Measurements from ENCODE around the gene FAIM2.

Gene FAIM2

GRCh38 chr12:49922349-49923034, 18.8 kb upstream of the FAIM2 start:
- no peak overlapping the region for H3K9ac ChIP-seq (ENCODE audit: low read depth, low read length)
- H3K9me3 ChIP-seq (ENCODE audit: control insufficient read depth, insufficient read depth, low read length), result no peaks in the 10 kb centered on the region
- H3K27me3 ChIP-seq (ENCODE audit: control insufficient read depth, insufficient read depth, low read length), result no peaks in the 10 kb centered on the region
- H3K4me1 ChIP-seq (ENCODE audit: control insufficient read depth, insufficient read depth, low read length), result no peaks in the 10 kb centered on the region
- H3K4me3 ChIP-seq (ENCODE audit: low read depth, low read length), result no peak overlapping the region
- H3K36me3 ChIP-seq (ENCODE audit: control insufficient read depth, insufficient read depth, low read length), result no peaks in the 10 kb centered on the region

- Histone ChIP-seq H3K9ac (ENCODE audit: low read depth, low read length) (no peak overlapping the region), H3K4me1 (ENCODE audit: control insufficient read depth, insufficient read depth, low read length) (no peaks in the 10 kb centered on the region), H3K27me3 (ENCODE audit: control insufficient read depth, insufficient read depth, low read length) (no peaks in the 10 kb centered on the region), H3K4me3 (ENCODE audit: low read depth, low read length) (no peak overlapping the region), H3K9me3 (ENCODE audit: control insufficient read depth, insufficient read depth, low read length) (no peaks in the 10 kb centered on the region), H3K36me3 (ENCODE audit: control insufficient read depth, insufficient read depth, low read length) (no peaks in the 10 kb centered on the region)
Measured at GRCh38 chr12:49921936-49922335, 18.2 kb upstream of the FAIM2 start.

GRCh38 chr12:49921299-49921698, 17.6 kb upstream of the FAIM2 start:
- H3K36me3 ChIP-seq (ENCODE audit: control insufficient read depth, insufficient read depth, low read length), result no peaks in the 10 kb centered on the region
- H3K4me1 ChIP-seq (ENCODE audit: control insufficient read depth, insufficient read depth, low read length), result no peaks in the 10 kb centered on the region
- no peaks in the 10 kb centered on the region for H3K9me3 ChIP-seq (ENCODE audit: control insufficient read depth, insufficient read depth, low read length)
- no peak overlapping the region for H3K4me3 ChIP-seq (ENCODE audit: low read depth, low read length)
- no peak overlapping the region for H3K9ac ChIP-seq (ENCODE audit: low read depth, low read length)
- H3K27me3 ChIP-seq (ENCODE audit: control insufficient read depth, insufficient read depth, low read length), result no peaks in the 10 kb centered on the region

GRCh38 chr12:49920915-49921286, 17.2 kb upstream of the FAIM2 start:
- Histone ChIP-seq H3K9ac (ENCODE audit: low read depth, low read length) (no peak overlapping the region), H3K27me3 (ENCODE audit: control insufficient read depth, insufficient read depth, low read length) (no peaks in the 10 kb centered on the region), H3K36me3 (ENCODE audit: control insufficient read depth, insufficient read depth, low read length) (no peaks in the 10 kb centered on the region), H3K4me1 (ENCODE audit: control insufficient read depth, insufficient read depth, low read length) (no peaks in the 10 kb centered on the region), H3K4me3 (ENCODE audit: low read depth, low read length) (no peak overlapping the region), H3K9me3 (ENCODE audit: control insufficient read depth, insufficient read depth, low read length) (no peaks in the 10 kb centered on the region)

- Histone ChIP-seq H3K9ac (ENCODE audit: low read depth, low read length) (no peak overlapping the region), H3K4me3 (ENCODE audit: low read depth, low read length) (no peak overlapping the region), H3K9me3 (ENCODE audit: control insufficient read depth, insufficient read depth, low read length) (no peaks in the 10 kb centered on the region), H3K36me3 (ENCODE audit: control insufficient read depth, insufficient read depth, low read length) (no peaks in the 10 kb centered on the region), H3K27me3 (ENCODE audit: control insufficient read depth, insufficient read depth, low read length) (no peaks in the 10 kb centered on the region), H3K4me1 (ENCODE audit: control insufficient read depth, insufficient read depth, low read length) (no peaks in the 10 kb centered on the region)
Measured at GRCh38 chr12:49920241-49920914, 16.7 kb upstream of the FAIM2 start.

GRCh38 chr12:49917788-49918173, 14.1 kb upstream of the FAIM2 start:
- Histone ChIP-seq H3K9me3 (ENCODE audit: control insufficient read depth, insufficient read depth, low read length) (no peaks in the 10 kb centered on the region), H3K36me3 (ENCODE audit: control insufficient read depth, insufficient read depth, low read length) (no peaks in the 10 kb centered on the region), H3K9ac (ENCODE audit: low read depth, low read length) (no peak overlapping the region), H3K27me3 (ENCODE audit: control insufficient read depth, insufficient read depth, low read length) (no peaks in the 10 kb centered on the region), H3K4me1 (ENCODE audit: control insufficient read depth, insufficient read depth, low read length) (peaks cover 3% of the 10 kb centered on the region), H3K4me3 (ENCODE audit: low read depth, low read length) (no peak overlapping the region)

- Histone ChIP-seq H3K27me3 (ENCODE audit: control insufficient read depth, insufficient read depth, low read length) (no peaks in the 10 kb centered on the region), H3K4me3 (ENCODE audit: low read depth, low read length) (no peak overlapping the region), H3K9me3 (ENCODE audit: control insufficient read depth, insufficient read depth, low read length) (no peaks in the 10 kb centered on the region), H3K4me1 (ENCODE audit: control insufficient read depth, insufficient read depth, low read length) (peaks cover 3% of the 10 kb centered on the region), H3K36me3 (ENCODE audit: control insufficient read depth, insufficient read depth, low read length) (no peaks in the 10 kb centered on the region), H3K9ac (ENCODE audit: low read depth, low read length) (no peak overlapping the region)
Measured at GRCh38 chr12:49917166-49917787, 13.6 kb upstream of the FAIM2 start.

- Histone ChIP-seq H3K9ac (ENCODE audit: low read depth, low read length) (no peak overlapping the region), H3K36me3 (ENCODE audit: control insufficient read depth, insufficient read depth, low read length) (no peaks in the 10 kb centered on the region), H3K9me3 (ENCODE audit: control insufficient read depth, insufficient read depth, low read length) (no peaks in the 10 kb centered on the region), H3K4me1 (ENCODE audit: control insufficient read depth, insufficient read depth, low read length) (peaks cover 3% of the 10 kb centered on the region), H3K27me3 (ENCODE audit: control insufficient read depth, insufficient read depth, low read length) (no peaks in the 10 kb centered on the region), H3K4me3 (ENCODE audit: low read depth, low read length) (no peak overlapping the region)
Measured at GRCh38 chr12:49916129-49916919, 12.6 kb upstream of the FAIM2 start.

- Histone ChIP-seq H3K9me3 (ENCODE audit: control insufficient read depth, insufficient read depth, low read length) (no peaks in the 10 kb centered on the region), H3K27me3 (ENCODE audit: control insufficient read depth, insufficient read depth, low read length) (peaks cover 2% of the 10 kb centered on the region), H3K4me1 (ENCODE audit: control insufficient read depth, insufficient read depth, low read length) (peaks cover 10% of the 10 kb centered on the region), H3K36me3 (ENCODE audit: control insufficient read depth, insufficient read depth, low read length) (no peaks in the 10 kb centered on the region), H3K9ac (ENCODE audit: low read depth, low read length) (no peak overlapping the region), H3K4me3 (ENCODE audit: low read depth, low read length) (no peak overlapping the region)
Measured at GRCh38 chr12:49912345-49913255, 8.9 kb upstream of the FAIM2 start.

GRCh38 chr12:49911213-49911605, 7.5 kb upstream of the FAIM2 start:
- Histone ChIP-seq H3K27me3 (ENCODE audit: control insufficient read depth, insufficient read depth, low read length) (peaks cover 2% of the 10 kb centered on the region), H3K4me1 (ENCODE audit: control insufficient read depth, insufficient read depth, low read length) (peaks cover 10% of the 10 kb centered on the region), H3K9ac (ENCODE audit: low read depth, low read length) (no peak overlapping the region), H3K9me3 (ENCODE audit: control insufficient read depth, insufficient read depth, low read length) (no peaks in the 10 kb centered on the region), H3K4me3 (ENCODE audit: low read depth, low read length) (no peak overlapping the region), H3K36me3 (ENCODE audit: control insufficient read depth, insufficient read depth, low read length) (no peaks in the 10 kb centered on the region)
